Activated naive CD4-positive, alpha-beta T cell treated with anti-CD3 and anti-CD28 coated beads, Interleukin-2, amount 10 ng/mL, durations not matched to agents 7 days and 5 days (primary cell): ENCODE results near the gene PTPRE.

Experiments
- CTCF ChIA-PET: fragments of 350-600 bp; sonication (Branson Sonifier 250); formaldehyde crosslinking; loops from one replicate; lab custom pipeline; 2021; ENCODE audit warnings: antibody characterized with exemption; lab: Charles Lee
- DNase-seq: peaks from one replicate; pipeline ENCODE4 v3.0.0-alpha.2; 2020
- H3K27ac Mint-ChIP-seq: one replicate; pipeline ENCODE4 v1.8.0; 2021; ENCODE audit warnings: mild to moderate bottlenecking, moderate library complexity, mixed read lengths
- H3K27me3 Mint-ChIP-seq: one replicate; pipeline ENCODE4 v1.8.0; 2021; ENCODE audit warnings: mild to moderate bottlenecking, mixed read lengths
- H3K36me3 Mint-ChIP-seq: one replicate; pipeline ENCODE4 v1.8.0; 2021; ENCODE audit warnings: mixed read lengths
- H3K4me1 Mint-ChIP-seq: one replicate; pipeline ENCODE4 v1.8.0; 2021; ENCODE audit warnings: mixed read lengths
- H3K4me3 Mint-ChIP-seq: one replicate; pipeline ENCODE4 v1.8.0; 2021; ENCODE audit warnings: mild to moderate bottlenecking, moderate library complexity, mixed read lengths
- H3K9me3 Mint-ChIP-seq: one replicate; pipeline ENCODE4 v1.8.0; 2021; ENCODE audit warnings: mixed read lengths

The PTPRE gene

DNA sequence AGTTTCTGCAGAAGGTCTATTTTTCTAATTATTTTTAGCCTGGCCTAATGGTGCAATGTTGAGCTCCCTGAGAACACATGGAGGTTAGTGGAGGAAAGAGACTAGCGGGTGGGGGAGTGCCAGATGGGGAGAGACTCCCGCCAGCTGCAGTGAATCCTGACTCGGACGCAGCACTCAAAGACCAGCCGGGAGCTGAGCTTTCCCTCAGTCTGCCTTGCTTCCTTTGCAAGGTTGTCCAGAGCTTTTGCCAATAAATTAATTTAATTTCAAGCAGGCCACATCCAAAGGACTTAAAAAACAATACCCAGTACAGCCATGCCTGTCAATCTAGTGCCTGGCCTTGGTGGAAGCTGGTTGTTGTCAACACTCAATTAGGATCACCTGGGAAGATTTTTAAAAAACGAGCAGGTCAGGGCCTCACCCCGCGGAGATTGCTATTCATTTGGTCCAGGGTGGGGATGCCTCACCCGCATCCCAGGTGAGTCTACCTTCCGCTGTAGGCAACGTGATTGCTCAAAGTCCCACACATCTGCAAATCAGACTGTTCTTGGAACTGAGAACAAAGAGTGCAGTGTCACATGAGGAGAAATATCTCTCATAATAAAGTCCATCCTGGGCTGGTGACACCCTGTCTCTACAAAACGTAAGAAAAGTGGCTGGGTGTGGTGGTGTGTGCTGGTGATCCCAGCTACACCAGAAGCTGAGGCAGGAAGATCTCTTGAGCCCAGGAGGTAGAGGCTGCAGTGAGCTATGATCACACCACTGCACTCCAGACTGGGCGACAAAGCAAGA, 18.2 kb upstream of the PTPRE start:
- H3K27ac Mint-ChIP-seq, result no peak overlapping the region
- no peaks in the 10 kb centered on the region for H3K4me1 Mint-ChIP-seq
- CTCF ChIA-PET, result no interaction called here
- H3K27me3 Mint-ChIP-seq, result peaks cover 37% of the 10 kb centered on the region
- no peak for DNase-seq
- no peaks in the 10 kb centered on the region for H3K36me3 Mint-ChIP-seq
- no peak overlapping the region for H3K4me3 Mint-ChIP-seq
- H3K9me3 Mint-ChIP-seq, result no peaks in the 10 kb centered on the region

GRCh38 chr10:127889605-127890195, 17.2 kb upstream of the PTPRE start:
- CTCF ChIA-PET, result no interaction called here
- Mint-ChIP-seq H3K4me3 (no peak overlapping the region), H3K27ac (no peak overlapping the region)

GRCh38 chr10:127890216-127890615, 16.7 kb upstream of the PTPRE start:
- H3K36me3 Mint-ChIP-seq, result no peaks in the 10 kb centered on the region
- no peaks in the 10 kb centered on the region for H3K9me3 Mint-ChIP-seq
- no peak overlapping the region for H3K27ac Mint-ChIP-seq
- CTCF ChIA-PET, result no interaction called here
- H3K4me3 Mint-ChIP-seq, result no peak overlapping the region
- DNase-seq, result no peak
- no peaks in the 10 kb centered on the region for H3K4me1 Mint-ChIP-seq
- peaks cover 35% of the 10 kb centered on the region for H3K27me3 Mint-ChIP-seq

More at GRCh38 chr10:127889605-127890195, 17.2 kb upstream of the PTPRE start:
- no peak for DNase-seq
- H3K9me3 Mint-ChIP-seq, result no peaks in the 10 kb centered on the region
- H3K36me3 Mint-ChIP-seq, result no peaks in the 10 kb centered on the region
- peaks cover 37% of the 10 kb centered on the region for H3K27me3 Mint-ChIP-seq
- no peaks in the 10 kb centered on the region for H3K4me1 Mint-ChIP-seq

DNA sequence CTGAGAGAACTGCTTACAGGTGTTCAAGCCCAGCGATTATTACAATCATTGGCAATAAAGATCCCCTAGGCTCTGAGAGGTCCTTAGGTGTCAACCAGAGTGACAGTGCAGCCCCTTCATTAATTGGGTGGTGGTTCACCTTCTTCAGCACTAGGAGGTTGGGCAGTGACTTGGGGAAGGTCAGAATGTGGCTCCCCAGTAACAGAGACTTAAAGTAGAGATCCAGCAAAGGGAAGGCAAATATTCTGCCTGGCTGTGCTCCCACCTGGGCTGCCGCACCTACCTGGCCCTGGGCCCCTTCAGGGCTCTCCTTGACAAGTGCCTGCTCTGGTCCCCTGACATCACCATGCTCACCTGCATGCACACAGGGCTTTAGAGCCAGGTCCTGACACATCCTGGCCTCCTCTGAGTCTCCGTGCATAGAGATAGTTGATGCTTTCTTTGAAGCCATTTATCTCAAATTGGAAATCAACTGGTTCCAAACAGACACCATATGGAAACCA, 16.0 kb upstream of the PTPRE start:
- no peaks in the 10 kb centered on the region for H3K36me3 Mint-ChIP-seq
- H3K27me3 Mint-ChIP-seq, result peaks cover 31% of the 10 kb centered on the region
- no peaks in the 10 kb centered on the region for H3K9me3 Mint-ChIP-seq
- no peak overlapping the region for H3K27ac Mint-ChIP-seq
- CTCF ChIA-PET, result no interaction called here
- H3K4me1 Mint-ChIP-seq, result peaks cover 2% of the 10 kb centered on the region
- DNase-seq, result no peak
- no peak overlapping the region for H3K4me3 Mint-ChIP-seq

- peaks cover under 1% of the 10 kb centered on the region for H3K9me3 Mint-ChIP-seq
- H3K4me1 Mint-ChIP-seq, result peaks cover 2% of the 10 kb centered on the region
- H3K4me3 Mint-ChIP-seq, result no peak within 1 kb of the TSS
- no peak for DNase-seq
- peaks cover 27% of the 10 kb centered on the region for H3K27me3 Mint-ChIP-seq
- H3K27ac Mint-ChIP-seq, result no peak within 1 kb of the TSS
- H3K36me3 Mint-ChIP-seq, result no peaks in the 10 kb centered on the region
- CTCF ChIA-PET, result interaction anchor here (1.1 kb wide), 1 partner anchor 177 kb away, joined by 3 read pairs; no protein-coding TSS in a partner anchor
Observed at GRCh38 chr10:127892743-127893142, 14.2 kb upstream of the PTPRE start, which contains the start of gene CLRN3. Gene CLRN3 (minus strand): TSS chr10:127892941. CDS start chr10:127892784, 157 bp downstream.

- peaks cover 23% of the 10 kb centered on the region for H3K27me3 Mint-ChIP-seq
- peaks cover 3% of the 10 kb centered on the region for H3K9me3 Mint-ChIP-seq
- no peak overlapping the region for H3K27ac Mint-ChIP-seq
- H3K36me3 Mint-ChIP-seq, result no peaks in the 10 kb centered on the region
- CTCF ChIA-PET, result no interaction called here
- H3K4me3 Mint-ChIP-seq, result no peak overlapping the region
- H3K4me1 Mint-ChIP-seq, result peaks cover 2% of the 10 kb centered on the region
- no peak for DNase-seq
Observed at GRCh38 chr10:127894146-127894545, 12.8 kb upstream of the PTPRE start.

DNA sequence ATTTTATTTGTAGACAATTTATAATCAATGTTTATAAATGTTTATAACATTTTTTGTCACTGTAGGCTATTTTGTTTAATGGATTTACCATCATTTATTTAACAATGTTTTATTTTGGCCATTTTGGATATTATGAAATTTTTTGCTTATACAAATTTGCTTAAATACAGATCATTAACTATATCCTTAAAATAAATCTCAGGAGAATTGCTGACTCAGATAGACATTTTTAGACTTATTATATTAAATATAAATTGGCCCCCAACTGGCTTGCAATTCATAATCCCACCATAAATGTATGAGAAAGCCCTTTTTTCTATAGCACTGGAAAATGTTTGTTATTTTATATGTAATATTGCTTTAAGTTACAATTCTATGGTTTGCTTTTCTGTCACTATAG, 10.3 kb upstream of the PTPRE start:
- Mint-ChIP-seq H3K36me3 (no peaks in the 10 kb centered on the region), H3K4me1 (peaks cover 5% of the 10 kb centered on the region), H3K4me3 (no peak overlapping the region), H3K27me3 (peaks cover 19% of the 10 kb centered on the region), H3K27ac (no peak overlapping the region), H3K9me3 (peaks cover 3% of the 10 kb centered on the region)
- CTCF ChIA-PET, result no interaction called here
- DNase-seq, result no peak

DNA sequence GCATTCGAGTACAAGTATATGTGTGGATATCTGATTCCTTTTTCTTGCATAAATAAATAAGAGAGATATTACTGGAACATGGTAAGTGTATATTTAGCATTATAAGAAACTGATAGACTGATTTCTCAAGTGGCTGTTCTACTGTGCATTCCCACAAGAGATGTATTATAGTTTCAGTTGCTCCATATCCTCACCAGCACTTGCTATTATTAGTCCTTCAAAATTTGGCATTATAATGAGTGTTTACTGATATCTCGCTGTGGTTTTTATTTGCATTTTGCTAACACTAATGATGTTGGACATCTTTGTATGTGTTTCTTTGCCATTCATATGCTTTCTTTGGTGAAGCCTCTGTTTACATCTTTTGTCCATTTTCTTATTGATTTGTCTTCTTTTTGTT, 9.7 kb upstream of the PTPRE start:
- Mint-ChIP-seq H3K9me3 (peaks cover 3% of the 10 kb centered on the region), H3K27me3 (peaks cover 23% of the 10 kb centered on the region), H3K36me3 (no peaks in the 10 kb centered on the region), H3K27ac (no peak overlapping the region), H3K4me1 (peaks cover 5% of the 10 kb centered on the region), H3K4me3 (no peak overlapping the region)
- CTCF ChIA-PET, result no interaction called here
- no peak for DNase-seq

- Mint-ChIP-seq H3K4me1 (peaks cover 5% of the 10 kb centered on the region), H3K27me3 (peaks cover 30% of the 10 kb centered on the region), H3K9me3 (peaks cover 3% of the 10 kb centered on the region), H3K27ac (no peak overlapping the region), H3K36me3 (no peaks in the 10 kb centered on the region), H3K4me3 (no peak overlapping the region)
- DNase-seq, result no peak
- CTCF ChIA-PET, result interaction anchor here (0.9 to 1.1 kb wide), 2 partner anchors 37 to 112 kb away, joined by 3 to 4 read pairs; no protein-coding TSS in a partner anchor
Observed at GRCh38 chr10:127899766-127900387, 7.0 kb upstream of the PTPRE start.

DNA sequence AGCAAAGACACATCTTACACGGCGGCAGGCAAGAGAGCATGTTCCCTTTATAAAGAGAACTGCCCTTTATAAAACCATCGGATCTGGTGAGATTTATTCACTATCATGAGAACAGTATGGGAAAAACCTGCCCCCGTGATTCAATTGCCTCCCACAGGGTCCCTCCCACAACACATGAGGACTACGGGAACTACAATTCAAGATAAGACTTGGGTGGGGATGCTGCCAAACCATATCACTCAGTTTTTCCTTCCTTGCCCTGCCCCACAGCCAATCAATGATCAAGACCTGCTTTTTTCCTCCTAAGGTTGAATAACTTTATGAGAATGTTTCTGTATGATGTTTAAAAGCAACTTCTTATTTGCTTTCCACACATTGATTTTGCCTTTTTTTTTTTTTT, 3.1 kb upstream of the PTPRE start:
- no peak for DNase-seq
- no peaks in the 10 kb centered on the region for H3K36me3 Mint-ChIP-seq
- no peak overlapping the region for H3K27ac Mint-ChIP-seq
- H3K9me3 Mint-ChIP-seq, result no peaks in the 10 kb centered on the region
- H3K4me3 Mint-ChIP-seq, result no peak overlapping the region
- CTCF ChIA-PET, result interaction anchor here (3.5 to 6.4 kb wide), 2 partner anchors 108 to 166 kb away, joined by 30 to 145 read pairs; no protein-coding TSS in a partner anchor
- H3K4me1 Mint-ChIP-seq, result peaks cover 3% of the 10 kb centered on the region
- H3K27me3 Mint-ChIP-seq, result peaks cover 60% of the 10 kb centered on the region

DNA sequence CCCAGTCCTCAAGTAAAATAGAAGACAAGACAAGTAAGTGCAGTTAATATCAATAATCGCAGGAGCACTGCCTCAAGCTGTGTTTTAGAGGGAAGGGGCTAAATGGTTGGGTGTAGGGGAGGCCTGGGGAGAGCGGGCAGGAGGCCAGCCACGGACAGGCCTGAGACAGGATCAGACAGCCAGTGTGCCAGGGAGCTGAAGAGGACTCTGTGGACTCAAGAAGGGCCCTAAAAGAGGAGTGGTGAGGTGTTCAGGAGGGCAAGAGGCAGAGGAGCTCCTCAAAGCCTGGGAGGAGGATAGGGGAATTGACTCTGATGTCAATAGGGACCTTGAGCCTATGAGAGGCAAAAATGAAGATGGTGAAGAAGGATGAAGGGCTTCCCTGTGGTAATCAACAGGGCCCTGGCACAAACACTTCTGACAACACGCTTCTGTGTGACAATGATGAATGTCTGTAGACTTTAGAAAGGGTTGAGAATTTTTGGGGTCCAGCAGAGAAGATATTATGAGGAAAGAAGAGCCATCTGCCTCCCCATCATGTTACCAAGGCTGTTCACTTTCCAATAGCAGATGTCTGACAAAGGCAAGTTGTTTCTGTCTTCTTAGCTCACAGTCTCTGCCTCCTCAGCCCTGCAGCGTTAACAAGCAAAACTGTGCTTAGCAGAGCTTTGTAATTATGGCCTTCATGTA, 2.4 kb upstream of the PTPRE start:
- no peaks in the 10 kb centered on the region for H3K36me3 Mint-ChIP-seq
- H3K27ac Mint-ChIP-seq, result no peak overlapping the region
- peaks cover 62% of the 10 kb centered on the region for H3K27me3 Mint-ChIP-seq
- H3K4me1 Mint-ChIP-seq, result peaks cover 3% of the 10 kb centered on the region
- no peaks in the 10 kb centered on the region for H3K9me3 Mint-ChIP-seq
- no peak for DNase-seq
- no peak overlapping the region for H3K4me3 Mint-ChIP-seq
- CTCF ChIA-PET, result interaction anchor here (2.7 to 6.4 kb wide), 4 partner anchors 107 to 246 kb away, joined by 13 to 145 read pairs (median 26); no protein-coding TSS in a partner anchor

GRCh38 chr10:127905001-127905847, 1.7 kb upstream of the PTPRE start:
- Mint-ChIP-seq H3K9me3 (no peaks in the 10 kb centered on the region), H3K27ac (no peak overlapping the region), H3K4me3 (no peak overlapping the region), H3K27me3 (peaks cover 63% of the 10 kb centered on the region), H3K36me3 (no peaks in the 10 kb centered on the region), H3K4me1 (no peaks in the 10 kb centered on the region)
- CTCF ChIA-PET, result interaction anchor here (0.7 to 6.4 kb wide), 11 partner anchors 10 to 245 kb away, joined by 3 to 145 read pairs (median 8); no protein-coding TSS in a partner anchor
- DNase-seq, result no peak

DNA sequence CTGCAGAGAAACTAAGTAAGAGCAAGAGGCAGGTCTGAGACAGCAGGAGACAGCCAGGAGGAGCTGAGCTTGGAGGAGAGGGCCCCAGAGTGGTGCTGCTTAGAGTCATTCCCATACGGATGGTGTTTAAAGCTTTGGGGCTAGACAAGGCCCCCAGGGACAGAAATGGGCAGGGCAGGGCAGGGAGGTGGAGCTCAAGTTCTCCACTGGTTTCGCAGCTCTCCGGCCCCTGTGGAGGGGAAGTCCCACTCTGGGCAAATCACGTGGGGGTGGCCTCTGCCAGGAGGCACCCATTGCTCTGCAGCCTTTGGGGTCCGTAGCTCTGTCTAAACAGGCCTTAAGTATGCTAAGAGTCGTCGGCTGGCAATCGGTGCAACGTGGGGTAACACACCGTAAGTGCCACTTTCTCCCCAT, 1.0 kb upstream of the PTPRE start:
- DNase-seq, result no peak
- no peaks in the 10 kb centered on the region for H3K36me3 Mint-ChIP-seq
- peaks cover 64% of the 10 kb centered on the region for H3K27me3 Mint-ChIP-seq
- H3K4me1 Mint-ChIP-seq, result no peaks in the 10 kb centered on the region
- no peak overlapping the region for H3K27ac Mint-ChIP-seq
- CTCF ChIA-PET, result interaction anchor here (0.7 to 6.4 kb wide), 15 partner anchors 10 to 244 kb away, joined by 3 to 145 read pairs (median 4); no protein-coding TSS in a partner anchor
- no peaks in the 10 kb centered on the region for H3K9me3 Mint-ChIP-seq
- H3K4me3 Mint-ChIP-seq, result no peak overlapping the region
